ENCODE results near the gene ZNF827.
A peak's percentile ranks its signal among the peaks of the same experiment; 100 is the strongest.

ZNF827 gene

GRCh38 chr4:145739845-145740244 lies 198.8 kb downstream of the ZNF827 start:
- DNase-seq, result no peak

GRCh38 chr4:145736241-145736831 lies 202.3 kb downstream of the ZNF827 start:
- no peak for DNase-seq

- no peak for DNase-seq
These were observed 202.8 kb downstream of the ZNF827 start for GRCh38 chr4:145735827-145736226.

- no peak for DNase-seq
These were observed 203.3 kb downstream of the ZNF827 start for GRCh38 chr4:145735347-145735675.

GRCh38 chr4:145734576-145735346 lies 203.9 kb downstream of the ZNF827 start:
- peak in 1 of 5 experiments; percentile 11 for DNase-seq

- DNase-seq, result no peak
These were observed 204.6 kb downstream of the ZNF827 start for GRCh38 chr4:145734031-145734430.

GRCh38 chr4:145732895-145733880 lies 205.4 kb downstream of the ZNF827 start:
- DNase-seq, result peak; percentile 64 to 91 (median 73)

GRCh38 chr4:145732001-145732815 lies 206.4 kb downstream of the ZNF827 start:
- DNase-seq, result peak in 1 of 5 experiments; percentile 30

- no peak for DNase-seq
These were observed 207.6 kb downstream of the ZNF827 start for GRCh38 chr4:145731028-145731427.

GRCh38 chr4:145730026-145730425 lies 208.6 kb downstream of the ZNF827 start:
- DNase-seq, result no peak

- no peak for DNase-seq
These were observed 215.3 kb downstream of the ZNF827 start for GRCh38 chr4:145723336-145723735.

GRCh38 chr4:145722561-145722960 lies 216.1 kb downstream of the ZNF827 start:
- DNase-seq, result peak in 1 of 5 experiments; percentile 29

- DNase-seq, result peak in 1 of 5 experiments; percentile 19
These were observed 218.0 kb downstream of the ZNF827 start for GRCh38 chr4:145720656-145721055.

- DNase-seq, result peak in 1 of 5 experiments; percentile 74
These were observed 218.6 kb downstream of the ZNF827 start for GRCh38 chr4:145719752-145720624.

GRCh38 chr4:145716661-145717200 lies 221.9 kb downstream of the ZNF827 start:
- DNase-seq, result no peak

GRCh38 chr4:145716200-145716599 lies 222.4 kb downstream of the ZNF827 start:
- DNase-seq, result no peak

- peak in 1 of 5 experiments; percentile 92 for DNase-seq
These were observed 228.8 kb downstream of the ZNF827 start for GRCh38 chr4:145709843-145710242.

- DNase-seq, result peak in 1 of 5 experiments; percentile 21
These were observed 229.3 kb downstream of the ZNF827 start for GRCh38 chr4:145709336-145709735.

All from T-helper 2 cell (primary cell).